Activated naive CD8-positive, alpha-beta T cell treated with anti-CD3 and anti-CD28 coated beads, Interleukin-2, amount 50 U/mL, for 24 hours (primary cell): ENCODE measurements around the gene MAP9.
A peak's percentile ranks its signal among the peaks of the same experiment; 100 is the strongest.
"Not testable (repeated sequence)": the region's sequence is repeated elsewhere in the genome, so short reads cannot be mapped to it uniquely, and the experiment has no call there.

Experiments
- ATAC-seq: fragments of 150-1000 bp; cut with Tn5 transposase; one replicate; pipeline ENCODE4 v1.10.0; 2021
- DNase-seq: peaks from one replicate; pipeline ENCODE4 v3.0.0; 2021
- H3K27ac Mint-ChIP-seq: one replicate; pipeline ENCODE4 v1.8.0; 2021; ENCODE audit warnings: mild to moderate bottlenecking, mixed read lengths
- H3K27me3 Mint-ChIP-seq: one replicate; pipeline ENCODE4 v1.8.0; 2021; ENCODE audit warnings: mixed read lengths
- H3K36me3 Mint-ChIP-seq: one replicate; pipeline ENCODE4 v1.8.0; 2021; ENCODE audit warnings: low read depth, mixed read lengths
- H3K4me1 Mint-ChIP-seq: one replicate; pipeline ENCODE4 v1.8.0; 2021; ENCODE audit warnings: mixed read lengths
- H3K4me3 Mint-ChIP-seq: one replicate; pipeline ENCODE4 v1.8.0; 2021; ENCODE audit warnings: mild to moderate bottlenecking, moderate library complexity, mixed read lengths
- H3K9me3 Mint-ChIP-seq: one replicate; pipeline ENCODE4 v1.8.0; 2021; ENCODE audit warnings: mixed read lengths

MAP9 gene

GRCh38 chr4:155376387-155377268, at the start of gene MAP9:
Gene MAP9 (minus strand): TSS chr4:155376965. CDS start chr4:155375850, 1,115 bp downstream.
- Mint-ChIP-seq H3K9me3 (no peaks in the 10 kb centered on the region), H3K27me3 (no peaks in the 10 kb centered on the region), H3K4me3 (peak within 1 kb of the TSS; percentile 91), H3K27ac (peak within 1 kb of the TSS; percentile 88), H3K36me3 (peaks cover 2% of the 10 kb centered on the region), H3K4me1 (peaks cover 20% of the 10 kb centered on the region)
- DNase-seq, result peak; percentile 89
- peak; percentile 98 for ATAC-seq

GRCh38 chr4:155424778-155425177, 48.0 kb upstream of the MAP9 start:
- ATAC-seq, H3K36me3 Mint-ChIP-seq, H3K9me3 Mint-ChIP-seq, H3K4me3 Mint-ChIP-seq, H3K27ac Mint-ChIP-seq, DNase-seq, H3K4me1 Mint-ChIP-seq, H3K27me3 Mint-ChIP-seq: not testable (repeated sequence)

- no peaks in the 10 kb centered on the region for H3K9me3 Mint-ChIP-seq
- no peak overlapping the region for H3K27ac Mint-ChIP-seq
- H3K36me3 Mint-ChIP-seq, result no peaks in the 10 kb centered on the region
- no peaks in the 10 kb centered on the region for H3K4me1 Mint-ChIP-seq
- no peak overlapping the region for H3K4me3 Mint-ChIP-seq
- no peaks in the 10 kb centered on the region for H3K27me3 Mint-ChIP-seq
- ATAC-seq, result no peak
- DNase-seq, result no peak
These were observed 46.9 kb upstream of the MAP9 start for GRCh38 chr4:155423671-155424070.

- Mint-ChIP-seq H3K36me3 (no peaks in the 10 kb centered on the region), H3K4me1 (no peaks in the 10 kb centered on the region), H3K27ac (no peak overlapping the region), H3K27me3 (no peaks in the 10 kb centered on the region), H3K4me3 (no peak overlapping the region), H3K9me3 (no peaks in the 10 kb centered on the region)
- DNase-seq, result no peak
- no peak for ATAC-seq
These were observed 42.5 kb upstream of the MAP9 start for GRCh38 chr4:155419266-155419665.

- no peaks in the 10 kb centered on the region for H3K4me1 Mint-ChIP-seq
- ATAC-seq (no peak), DNase-seq (no peak)
- no peaks in the 10 kb centered on the region for H3K9me3 Mint-ChIP-seq
- H3K27ac Mint-ChIP-seq, result no peak overlapping the region
- no peaks in the 10 kb centered on the region for H3K36me3 Mint-ChIP-seq
- peaks cover 3% of the 10 kb centered on the region for H3K27me3 Mint-ChIP-seq
- H3K4me3 Mint-ChIP-seq, result no peak overlapping the region
These were observed 38.9 kb upstream of the MAP9 start for GRCh38 chr4:155415662-155416061.

GRCh38 chr4:155413451-155413850, 36.7 kb upstream of the MAP9 start:
- Mint-ChIP-seq H3K4me1 (no peaks in the 10 kb centered on the region), H3K36me3 (no peaks in the 10 kb centered on the region), H3K27me3 (peaks cover 8% of the 10 kb centered on the region), H3K27ac (no peak overlapping the region), H3K4me3 (no peak overlapping the region), H3K9me3 (no peaks in the 10 kb centered on the region)
- DNase-seq, result no peak
- no peak for ATAC-seq

- no peaks in the 10 kb centered on the region for H3K4me1 Mint-ChIP-seq
- no peaks in the 10 kb centered on the region for H3K36me3 Mint-ChIP-seq
- DNase-seq (no peak), ATAC-seq (no peak)
- H3K4me3 Mint-ChIP-seq, result no peak overlapping the region
- H3K27me3 Mint-ChIP-seq, result peaks cover 10% of the 10 kb centered on the region
- H3K27ac Mint-ChIP-seq, result no peak overlapping the region
- no peaks in the 10 kb centered on the region for H3K9me3 Mint-ChIP-seq
These were observed 34.8 kb upstream of the MAP9 start for GRCh38 chr4:155411546-155411945.

GRCh38 chr4:155408796-155409195, 32.0 kb upstream of the MAP9 start:
- Mint-ChIP-seq H3K27me3 (peaks cover 13% of the 10 kb centered on the region), H3K27ac (no peak overlapping the region), H3K4me3 (no peak overlapping the region), H3K9me3 (no peaks in the 10 kb centered on the region), H3K4me1 (no peaks in the 10 kb centered on the region), H3K36me3 (no peaks in the 10 kb centered on the region)
- no peak for DNase-seq
- ATAC-seq, result no peak

GRCh38 chr4:155407480-155407879, 30.7 kb upstream of the MAP9 start:
- no peaks in the 10 kb centered on the region for H3K9me3 Mint-ChIP-seq
- H3K4me1 Mint-ChIP-seq, result no peaks in the 10 kb centered on the region
- H3K36me3 Mint-ChIP-seq, result no peaks in the 10 kb centered on the region
- DNase-seq (no peak), ATAC-seq (no peak)
- H3K27ac Mint-ChIP-seq, result no peak overlapping the region
- peaks cover 13% of the 10 kb centered on the region for H3K27me3 Mint-ChIP-seq
- H3K4me3 Mint-ChIP-seq, result no peak overlapping the region

- Mint-ChIP-seq H3K4me3 (no peak overlapping the region), H3K4me1 (no peaks in the 10 kb centered on the region), H3K27me3 (peaks cover 8% of the 10 kb centered on the region), H3K9me3 (no peaks in the 10 kb centered on the region), H3K36me3 (no peaks in the 10 kb centered on the region), H3K27ac (no peak overlapping the region)
- ATAC-seq (no peak), DNase-seq (no peak)
These were observed 28.3 kb upstream of the MAP9 start for GRCh38 chr4:155405059-155405458.

GRCh38 chr4:155403886-155404285, 27.1 kb upstream of the MAP9 start:
- no peak for DNase-seq
- ATAC-seq, result no peak
- Mint-ChIP-seq H3K4me3 (no peak overlapping the region), H3K27me3 (peaks cover 8% of the 10 kb centered on the region), H3K27ac (no peak overlapping the region), H3K4me1 (no peaks in the 10 kb centered on the region), H3K9me3 (no peaks in the 10 kb centered on the region), H3K36me3 (no peaks in the 10 kb centered on the region)

- H3K27me3 Mint-ChIP-seq, result peaks cover 8% of the 10 kb centered on the region
- H3K4me3 Mint-ChIP-seq, result no peak overlapping the region
- H3K9me3 Mint-ChIP-seq, result no peaks in the 10 kb centered on the region
- H3K36me3 Mint-ChIP-seq, result no peaks in the 10 kb centered on the region
- no peak overlapping the region for H3K27ac Mint-ChIP-seq
- ATAC-seq, result no peak
- no peaks in the 10 kb centered on the region for H3K4me1 Mint-ChIP-seq
- no peak for DNase-seq
These were observed 26.2 kb upstream of the MAP9 start for GRCh38 chr4:155402941-155403340.

GRCh38 chr4:155400893-155401292, 24.1 kb upstream of the MAP9 start:
- H3K27me3 Mint-ChIP-seq, result peaks cover 13% of the 10 kb centered on the region
- H3K36me3 Mint-ChIP-seq, result no peaks in the 10 kb centered on the region
- no peak overlapping the region for H3K4me3 Mint-ChIP-seq
- ATAC-seq (no peak), DNase-seq (no peak)
- no peaks in the 10 kb centered on the region for H3K4me1 Mint-ChIP-seq
- peaks cover 4% of the 10 kb centered on the region for H3K9me3 Mint-ChIP-seq
- no peak overlapping the region for H3K27ac Mint-ChIP-seq

- H3K27me3 Mint-ChIP-seq, result peaks cover 16% of the 10 kb centered on the region
These were observed 23.4 kb upstream of the MAP9 start for GRCh38 chr4:155399974-155400697.

More at GRCh38 chr4:155399974-155400697, 23.4 kb upstream of the MAP9 start:
- Mint-ChIP-seq H3K4me3 (no peak overlapping the region), H3K4me1 (no peaks in the 10 kb centered on the region), H3K36me3 (no peaks in the 10 kb centered on the region), H3K27ac (no peak overlapping the region), H3K9me3 (peaks cover 4% of the 10 kb centered on the region)
- ATAC-seq (no peak), DNase-seq (no peak)
